NT2/D1 (cell line): ENCODE data around the gene GRIN3B.

ENCODE experiments used
- SUZ12 ChIP-seq: IDR thresholded peaks from 2 replicates; pipeline ENCODE4 v1.6.1; 2011; ENCODE audit not compliant: insufficient read length, insufficient read depth; ENCODE audit errors: extremely low read depth
- YY1 ChIP-seq: IDR thresholded peaks from 2 replicates; pipeline ENCODE4 v1.6.1; 2011; ENCODE audit not compliant: insufficient read length, insufficient read depth
- ZNF274 ChIP-seq: IDR thresholded peaks from 2 replicates; pipeline ENCODE4 v1.6.1; 2011; ENCODE audit warnings: mild to moderate bottlenecking, low read depth, low read length

DNA sequence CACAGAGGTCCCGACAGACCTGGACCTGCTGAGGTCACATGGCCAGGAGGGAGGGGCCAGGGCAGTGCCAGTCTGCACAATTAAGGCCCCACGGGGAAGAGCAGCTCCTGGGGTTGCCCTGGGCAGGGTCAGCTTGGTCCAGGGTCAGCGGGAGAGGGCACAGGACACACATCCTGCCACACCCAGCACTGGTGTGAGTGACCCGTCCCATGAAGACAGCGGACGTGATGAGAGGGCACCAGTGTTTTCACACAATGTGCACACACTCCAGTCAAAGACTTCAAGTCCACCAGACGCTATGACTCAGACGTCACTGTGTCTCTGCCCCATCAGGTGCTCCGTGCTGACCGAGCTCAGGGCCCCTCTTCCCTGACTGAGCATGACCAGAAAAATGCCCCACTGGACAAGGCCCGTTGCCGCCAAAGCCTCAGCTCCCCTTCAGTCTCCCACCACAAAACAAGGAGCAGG lies 16.5 kb downstream of the GRIN3B start:
- TF ChIP-seq ZNF274, result no peak
- TF ChIP-seq YY1, result no peak
- TF ChIP-seq SUZ12, result no peak
